CD4-positive, alpha-beta T cell (primary cell): ENCODE data around the gene ANKRD33B. TPM values are rescaled to one million over a fixed set of nuclear protein-coding genes. Genes with fewer than 3 reads are reported as not detected.

ENCODE experiments used
- ATAC-seq: fragments of 200-7000 bp; cut with Tn5 transposase; one replicate; pipeline ENCODE4 v1.10.0; 2022; ENCODE audit warnings: mild to moderate bottlenecking; ENCODE audit not compliant: poor library complexity
- CTCF ChIA-PET: fragments of 350-600 bp; sonication (Branson Sonifier 250); formaldehyde crosslinking; loops from one replicate; lab custom pipeline; 2021; ENCODE audit warnings: antibody characterized with exemption, inconsistent platforms; lab: Charles Lee
- POLR2A ChIA-PET: fragments of 350-600 bp; sonication (Branson Sonifier 250); formaldehyde crosslinking; loops from one replicate; lab custom pipeline; 2021; ENCODE audit warnings: antibody characterized with exemption, inconsistent platforms; lab: Charles Lee
- DNase-seq, 14 experiments: peaks; one replicate each; pipeline ENCODE4 v3.0.0-alpha.2; 2013 to 2020; ENCODE audit warnings: mixed read lengths in 2 of 14
- H3K27ac ChIP-seq, 2 donors: one replicate each; pipeline versions ENCODE4 v1.5.1 to v1.7.0; 2013; ENCODE audit warnings: low read length in 2 of 2, low read depth in 1 of 2, mild to moderate bottlenecking in 1 of 2
- H3K27me3 ChIP-seq, 2 experiments: 1 replicate in 1 of 2; 2 replicates in 1 of 2; pipeline versions ENCODE4 v1.6.1 to v1.7.0; 2013; ENCODE audit warnings: low read length in 2 of 2, control low read depth in 1 of 2, mild to moderate bottlenecking in 1 of 2, moderate library complexity in 1 of 2; ENCODE audit not compliant: insufficient read depth in 2 of 2, control insufficient read depth in 1 of 2
- H3K36me3 ChIP-seq: one replicate; pipeline ENCODE4 v1.6.1; 2013; ENCODE audit warnings: low read length, control low read depth; ENCODE audit not compliant: insufficient read depth
- H3K4me1 ChIP-seq: one replicate; pipeline ENCODE4 v1.6.1; 2013; ENCODE audit warnings: low read length, control low read depth; ENCODE audit not compliant: insufficient read depth
- H3K4me3 ChIP-seq: one replicate; pipeline ENCODE4 v1.5.1; 2013; ENCODE audit warnings: mild to moderate bottlenecking, low read length, moderate library complexity
- H3K9me3 ChIP-seq, 2 experiments: 1 replicate in 1 of 2; 2 replicates in 1 of 2; pipeline versions ENCODE4 v1.6.1 to v1.7.0; 2013; ENCODE audit warnings: low read length in 2 of 2, mild to moderate bottlenecking in 2 of 2, control low read depth in 1 of 2, moderate library complexity in 1 of 2; ENCODE audit not compliant: control insufficient read depth in 1 of 2, insufficient read depth in 1 of 2
- H3K27ac Mint-ChIP-seq: one replicate; pipeline ENCODE4 v1.8.0; 2020; ENCODE audit warnings: mixed read lengths
- H3K27me3 Mint-ChIP-seq: one replicate; pipeline ENCODE4 v1.8.0; 2021; ENCODE audit warnings: mixed read lengths
- H3K36me3 Mint-ChIP-seq: one replicate; pipeline ENCODE4 v1.8.0; 2021; ENCODE audit warnings: low read depth, mixed read lengths
- H3K4me1 Mint-ChIP-seq: one replicate; pipeline ENCODE4 v1.8.0; 2021; ENCODE audit warnings: low read depth, mixed read lengths
- H3K4me3 Mint-ChIP-seq: one replicate; pipeline ENCODE4 v1.8.0; 2020; ENCODE audit warnings: mild to moderate bottlenecking, mixed read lengths
- H3K9me3 Mint-ChIP-seq: one replicate; pipeline ENCODE4 v1.8.0; 2020; ENCODE audit warnings: mixed read lengths
- intact Hi-C, 2 experiments: fragments of 100-400 bp; cut with DNase I in 1 of 2; cut with micrococcal nuclease in 1 of 2; formaldehyde crosslinking; loops; one replicate each; pipeline versions ENCODE4 v1.15.1 to v1.9.0; 2023 to 2025; cut with DNase I, micrococcal nuclease
- total RNA-seq, 174 experiments: library from RNA in 2 of 174; stranded (reverse) in 2 of 174; gene quantifications; one replicate each; pipeline ENCODE4 v1.2.3 and lab custom pipeline; 2021 to 2026
- TF ChIP-seq, protein P1 (sequence below): fragments of 200-600 bp; IDR thresholded peaks from one replicate; pipeline ENCODE4 v1.8.0; 2022; ENCODE audit warnings: antibody characterized with exemption, mild to moderate bottlenecking

Gene ANKRD33B
- total RNA-seq, 2 experiments from 2014 or later = 0.99 to 1.3 TPM

DNA sequence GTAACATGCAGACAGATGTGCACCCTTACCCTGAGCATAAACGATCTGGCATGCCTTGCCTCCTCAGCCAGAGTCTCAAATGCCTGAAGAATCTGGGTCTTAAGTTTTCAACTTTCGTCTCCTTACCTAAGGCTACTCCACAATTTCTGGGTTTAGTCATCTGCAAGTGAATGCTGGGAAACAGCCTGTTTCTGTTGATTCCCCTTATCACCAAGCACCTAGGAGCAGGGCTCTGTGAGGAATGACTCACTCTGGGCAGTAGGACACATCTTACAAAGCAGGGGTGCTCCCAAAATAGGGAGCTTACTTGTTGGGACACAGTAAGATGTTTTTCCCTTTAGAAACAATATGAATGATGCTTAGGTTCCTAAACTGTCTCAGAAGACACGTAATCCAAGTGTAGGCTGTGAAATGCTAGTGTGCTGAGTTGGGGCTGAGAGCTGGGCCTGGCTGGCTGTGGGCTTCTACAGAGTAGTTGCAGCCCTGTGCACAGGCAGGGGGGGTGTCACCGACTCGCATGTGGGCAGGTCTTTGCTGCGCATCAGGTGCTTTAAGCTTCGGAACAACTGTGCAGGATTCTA lies 139.1 kb downstream of the ANKRD33B start:
- Histone ChIP-seq H3K9me3 (no peaks in the 10 kb centered on the region), H3K36me3 (no peaks in the 10 kb centered on the region), H3K27ac (no peak overlapping the region), H3K4me1 (peaks cover 15% of the 10 kb centered on the region), H3K27me3 (no peaks in the 10 kb centered on the region), H3K4me3 (no peak overlapping the region)
- intact Hi-C loops = no loop called here
- H3K9me3 Mint-ChIP-seq = no peaks in the 10 kb centered on the region
- peaks cover 53% of the 10 kb centered on the region for H3K4me1 Mint-ChIP-seq
- DNase-seq (no peak), ATAC-seq (no peak)
- no peaks in the 10 kb centered on the region for H3K27me3 Mint-ChIP-seq
- TF ChIP-seq, protein P1, sequence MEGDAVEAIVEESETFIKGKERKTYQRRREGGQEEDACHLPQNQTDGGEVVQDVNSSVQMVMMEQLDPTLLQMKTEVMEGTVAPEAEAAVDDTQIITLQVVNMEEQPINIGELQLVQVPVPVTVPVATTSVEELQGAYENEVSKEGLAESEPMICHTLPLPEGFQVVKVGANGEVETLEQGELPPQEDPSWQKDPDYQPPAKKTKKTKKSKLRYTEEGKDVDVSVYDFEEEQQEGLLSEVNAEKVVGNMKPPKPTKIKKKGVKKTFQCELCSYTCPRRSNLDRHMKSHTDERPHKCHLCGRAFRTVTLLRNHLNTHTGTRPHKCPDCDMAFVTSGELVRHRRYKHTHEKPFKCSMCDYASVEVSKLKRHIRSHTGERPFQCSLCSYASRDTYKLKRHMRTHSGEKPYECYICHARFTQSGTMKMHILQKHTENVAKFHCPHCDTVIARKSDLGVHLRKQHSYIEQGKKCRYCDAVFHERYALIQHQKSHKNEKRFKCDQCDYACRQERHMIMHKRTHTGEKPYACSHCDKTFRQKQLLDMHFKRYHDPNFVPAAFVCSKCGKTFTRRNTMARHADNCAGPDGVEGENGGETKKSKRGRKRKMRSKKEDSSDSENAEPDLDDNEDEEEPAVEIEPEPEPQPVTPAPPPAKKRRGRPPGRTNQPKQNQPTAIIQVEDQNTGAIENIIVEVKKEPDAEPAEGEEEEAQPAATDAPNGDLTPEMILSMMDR = no peak
- ChIA-PET CTCF (no interaction called here), POLR2A (no interaction called here)
- peaks cover 8% of the 10 kb centered on the region for H3K36me3 Mint-ChIP-seq
- no peak overlapping the region for H3K4me3 Mint-ChIP-seq
- H3K27ac Mint-ChIP-seq = no peak overlapping the region

DNA sequence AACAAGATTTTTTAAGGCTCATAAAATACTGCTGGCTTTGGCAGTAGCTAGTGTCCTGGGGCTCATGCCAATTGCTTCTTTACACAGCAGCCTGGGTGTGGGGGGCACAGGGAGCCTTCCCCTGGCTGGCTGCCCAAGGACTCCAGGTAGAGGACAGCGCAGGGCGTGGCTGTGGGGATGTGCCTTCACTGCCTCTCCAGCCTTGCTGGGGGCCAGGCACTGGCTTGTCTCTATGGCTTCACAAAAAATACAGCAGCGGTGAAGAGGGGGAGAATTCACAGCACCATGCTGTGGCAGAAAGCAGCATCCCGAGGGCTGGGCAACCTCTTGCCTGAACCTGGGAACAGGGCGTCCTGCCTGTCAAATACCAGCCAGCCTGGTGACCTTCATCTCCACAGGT lies 139.8 kb downstream of the ANKRD33B start:
- no peak overlapping the region for H3K27ac Mint-ChIP-seq
- H3K27ac ChIP-seq = no peak overlapping the region
- peaks cover 15% of the 10 kb centered on the region for H3K4me1 ChIP-seq
- H3K4me3 Mint-ChIP-seq = no peak overlapping the region
- H3K27me3 Mint-ChIP-seq = no peaks in the 10 kb centered on the region
- no peaks in the 10 kb centered on the region for H3K9me3 Mint-ChIP-seq
- peaks cover 8% of the 10 kb centered on the region for H3K36me3 Mint-ChIP-seq
- intact Hi-C loops = no loop called here
- CTCF ChIA-PET = no interaction called here
- ATAC-seq (no peak), DNase-seq (no peak)
- no peak overlapping the region for H3K4me3 ChIP-seq
- no peaks in the 10 kb centered on the region for H3K36me3 ChIP-seq
- TF ChIP-seq, protein P1 = no peak
- no peaks in the 10 kb centered on the region for H3K9me3 ChIP-seq
- POLR2A ChIA-PET = no interaction called here
- peaks cover 54% of the 10 kb centered on the region for H3K4me1 Mint-ChIP-seq
- H3K27me3 ChIP-seq = no peaks in the 10 kb centered on the region

DNA sequence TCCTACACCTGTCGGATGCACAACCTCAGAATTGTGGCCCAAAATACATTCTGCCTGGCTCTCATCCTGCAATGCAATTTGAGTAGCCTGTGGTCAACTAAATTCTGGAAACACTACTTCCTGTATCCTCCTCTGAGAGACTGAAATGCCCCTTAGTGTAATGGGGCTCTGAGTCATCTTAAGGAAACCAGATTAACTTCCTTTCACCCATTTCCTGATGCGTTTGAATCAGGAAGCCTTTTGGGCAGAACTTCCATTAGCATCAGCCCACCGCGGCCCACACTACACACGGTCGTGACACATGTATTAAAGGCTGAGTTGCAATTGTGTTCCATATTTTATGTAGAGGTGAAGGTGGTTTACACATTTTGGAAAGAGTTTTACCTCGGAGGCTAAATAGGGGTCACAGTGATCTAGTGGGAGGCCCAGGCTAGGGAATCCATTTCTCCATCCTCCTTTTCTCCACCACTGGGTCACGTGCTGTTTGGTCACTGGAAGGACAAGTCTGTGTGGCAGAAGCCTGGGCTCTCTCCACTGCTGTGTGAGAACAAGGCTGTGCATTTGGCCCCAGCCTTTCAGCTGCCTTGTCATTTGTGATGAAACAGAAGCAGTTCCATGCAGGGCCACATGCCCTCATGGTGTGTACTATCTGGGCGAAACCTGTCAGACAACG lies 141.2 kb downstream of the ANKRD33B start:
- ChIA-PET POLR2A (no interaction called here), CTCF (no interaction called here)
- Histone ChIP-seq H3K36me3 (peaks cover 6% of the 10 kb centered on the region), H3K4me1 (peaks cover 15% of the 10 kb centered on the region), H3K27ac (no peak overlapping the region), H3K27me3 (no peaks in the 10 kb centered on the region), H3K4me3 (no peak overlapping the region), H3K9me3 (no peaks in the 10 kb centered on the region)
- ATAC-seq (no peak), DNase-seq (peak in 4 of 14 experiments; percentile 14 to 62 (median 44))
- TF ChIP-seq, protein P1 = no peak
- H3K27ac Mint-ChIP-seq = peak overlapping the region; percentile 9
- intact Hi-C loops = no loop called here
- H3K9me3 Mint-ChIP-seq = no peaks in the 10 kb centered on the region
- peaks cover 8% of the 10 kb centered on the region for H3K36me3 Mint-ChIP-seq
- no peak overlapping the region for H3K4me3 Mint-ChIP-seq
- no peaks in the 10 kb centered on the region for H3K27me3 Mint-ChIP-seq
- peaks cover 44% of the 10 kb centered on the region for H3K4me1 Mint-ChIP-seq
